Neural cell (in vitro differentiated cells): ENCODE results near the gene SGCD. TPM values are rescaled to one million over a fixed set of nuclear protein-coding genes. Genes with fewer than 3 reads are reported as not detected.

Experiments
- H2AFZ ChIP-seq: fragments of 200-600, 300-800 bp; sonication (generic), shearing (Covaris generic); 2 replicates; pipeline ENCODE4 v1.6.0; 2014; ENCODE audit warnings: low read depth, mild to moderate bottlenecking, antibody characterized with exemption, low read length, moderate library complexity
- H3F3A ChIP-seq: fragments of 200-600 bp; shearing (Covaris generic); 2 replicates; pipeline ENCODE4 v1.6.1; 2016; ENCODE audit warnings: mild to moderate bottlenecking, moderate library complexity, mixed read lengths, antibody characterized with exemption, low read length; ENCODE audit not compliant: insufficient read depth, poor library complexity, severe bottlenecking
- H3K27ac ChIP-seq: fragments of 200-600, 300-800 bp; sonication (generic), shearing (Covaris generic); 2 replicates; pipeline ENCODE4 v1.5.1; 2014; ENCODE audit warnings: mild to moderate bottlenecking, low read length, moderate library complexity
- H3K27me3 ChIP-seq: fragments of 300-800, 200-600 bp; sonication (generic), shearing (Covaris generic); 2 replicates; pipeline ENCODE4 v1.6.0; 2014; ENCODE audit warnings: mild to moderate bottlenecking, low read depth, low read length, moderate library complexity; ENCODE audit not compliant: insufficient read depth
- H3K36me3 ChIP-seq: fragments of 300-800, 200-600 bp; sonication (generic), shearing (Covaris generic); 2 replicates; pipeline ENCODE4 v1.5.1; 2014; ENCODE audit warnings: mild to moderate bottlenecking, antibody characterized with exemption, low read length, moderate library complexity; ENCODE audit not compliant: insufficient read depth
- H3K4me2 ChIP-seq: fragments of 300-800, 200-600 bp; sonication (generic), shearing (Covaris generic); 2 replicates; pipeline ENCODE4 v1.6.0; 2014; ENCODE audit warnings: mild to moderate bottlenecking, low read length
- H3K4me3 ChIP-seq: fragments of 300-800, 200-600 bp; sonication (generic), shearing (Covaris generic); 2 replicates; pipeline ENCODE4 v1.5.1; 2014; ENCODE audit warnings: mild to moderate bottlenecking, low read length, moderate library complexity
- H3K79me2 ChIP-seq: fragments of 200-600 bp; shearing (Covaris generic); replicated peaks from 2 replicates; pipeline ENCODE4 v1.6.0; 2014; ENCODE audit warnings: mild to moderate bottlenecking, low read length, moderate library complexity; ENCODE audit not compliant: insufficient read depth
- H3K9ac ChIP-seq: fragments of 300-800, 200-600 bp; sonication (generic), shearing (Covaris generic); 2 replicates; pipeline ENCODE4 v1.6.1; 2016; ENCODE audit warnings: mild to moderate bottlenecking, low read length, mixed read lengths
- H3K9me2 ChIP-seq: fragments of 200-600 bp; shearing (Covaris generic); 2 replicates; pipeline ENCODE4 v1.6.1; 2016; ENCODE audit warnings: mild to moderate bottlenecking, low read length, mixed read lengths; ENCODE audit not compliant: insufficient read depth
- H3K9me3 ChIP-seq: fragments of 200-600, 300-800 bp; sonication (generic), shearing (Covaris generic); 2 replicates; pipeline ENCODE4 v1.6.1; 2016; ENCODE audit warnings: mild to moderate bottlenecking, mixed run types, low read length, moderate library complexity, mixed read lengths
- H4K20me1 ChIP-seq: fragments of 200-600 bp; shearing (Covaris generic); 2 replicates; pipeline ENCODE4 v1.6.1; 2016; ENCODE audit warnings: mild to moderate bottlenecking, mixed run types; ENCODE audit not compliant: insufficient read depth
- EP300 ChIP-seq: fragments of 450-650 bp; conservative IDR thresholded peaks from 2 replicates; pipeline ENCODE4 v1.6.1; 2014; ENCODE audit warnings: antibody characterized with exemption, mild to moderate bottlenecking, moderate library complexity; ENCODE audit not compliant: poor library complexity, severe bottlenecking
- EZH2 ChIP-seq: fragments of 200-600, 300-800 bp; shearing (Covaris generic), sonication (generic); IDR thresholded peaks from 2 replicates; pipeline ENCODE4 v1.6.1; 2014; ENCODE audit warnings: antibody characterized with exemption, low read length, borderline replicate concordance, mild to moderate bottlenecking; ENCODE audit not compliant: insufficient read depth, poor library complexity, severe bottlenecking
- MXI1 ChIP-seq: fragments of 450-650 bp; conservative IDR thresholded peaks from 2 replicates; pipeline ENCODE4 v1.6.1; 2014; ENCODE audit warnings: antibody characterized with exemption, mild to moderate bottlenecking; ENCODE audit not compliant: poor library complexity, severe bottlenecking
- POLR2AphosphoS5 ChIP-seq: IDR thresholded peaks from 2 replicates; pipeline ENCODE4 v1.6.1; 2012
- RAD21 ChIP-seq: fragments of 450-650 bp; conservative IDR thresholded peaks from 2 replicates; pipeline ENCODE4 v1.6.1; 2014; ENCODE audit warnings: antibody characterized with exemption, mild to moderate bottlenecking, moderate library complexity
- SMC3 ChIP-seq: fragments of 450-650 bp; conservative IDR thresholded peaks from 2 replicates; pipeline ENCODE4 v1.6.1; 2014; ENCODE audit warnings: antibody characterized with exemption, mild to moderate bottlenecking, moderate library complexity; ENCODE audit not compliant: poor library complexity
- TAF1 ChIP-seq: IDR thresholded peaks from 2 replicates; pipeline ENCODE4 v1.6.1; 2012; ENCODE audit warnings: low read depth
- polyA plus RNA-seq: library from polyadenylated mRNA; depleted of rRNA; stranded (reverse); fragments of >200 nt; gene quantifications from 2 replicates; pipeline ENCODE4 v1.2.3, GENCODE V29; 2014
- TF ChIP-seq, protein P1 (sequence below): IDR thresholded peaks from 2 replicates; pipeline ENCODE4 v1.6.1; 2012; ENCODE audit warnings: borderline replicate concordance
- TF ChIP-seq, protein P2 (sequence below): fragments of 450-650 bp; IDR thresholded peaks from 2 replicates; pipeline ENCODE4 v1.5.1; 2014; ENCODE audit warnings: antibody characterized with exemption, mild to moderate bottlenecking, moderate library complexity; ENCODE audit not compliant: poor library complexity, severe bottlenecking

SGCD gene
- polyA plus RNA-seq, 1 donor from 2014 or later, result 3.4 TPM

DNA sequence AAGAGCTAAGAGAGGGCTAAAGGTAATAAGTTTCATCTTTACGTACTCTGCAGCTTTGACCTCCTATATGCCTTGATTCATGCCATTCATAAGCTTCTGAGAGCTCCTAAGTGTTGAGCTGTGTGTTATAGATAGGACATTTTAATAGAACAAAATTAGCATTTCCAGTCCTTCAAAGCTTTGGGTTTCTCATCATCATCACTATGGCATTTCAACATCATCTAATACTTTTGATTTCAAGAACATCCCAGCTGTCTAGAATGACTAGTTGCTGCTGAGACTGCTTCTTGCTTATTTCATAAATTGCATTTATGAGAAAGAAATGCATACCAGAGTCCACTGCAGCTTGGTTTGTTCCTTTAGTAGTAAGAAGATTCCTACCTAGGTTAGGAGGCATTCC lies 201.7 kb downstream of the SGCD start:
- no peak overlapping the region for H3K9ac ChIP-seq
- H2AFZ ChIP-seq, result no peak overlapping the region
- H3K9me2 ChIP-seq, result no peaks in the 10 kb centered on the region

DNA sequence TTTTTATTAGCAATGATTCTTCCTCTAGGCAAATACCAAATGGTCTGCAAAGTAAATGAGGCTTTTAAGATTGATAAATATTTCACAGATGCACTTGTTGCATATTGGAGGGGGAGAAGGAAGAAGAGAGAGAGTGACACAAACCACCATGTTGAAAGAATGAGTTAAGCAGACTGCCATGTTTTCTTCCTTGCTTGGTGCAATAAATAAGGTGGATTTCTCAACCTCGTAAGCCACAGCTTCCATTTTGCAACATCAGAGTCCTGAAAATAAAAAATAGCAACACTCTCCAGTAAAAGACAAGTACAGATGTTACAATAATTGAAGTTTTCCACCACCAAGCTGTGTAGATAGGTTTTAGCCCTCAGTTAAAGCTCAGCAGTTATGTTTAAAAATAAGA lies 202.9 kb downstream of the SGCD start:
- H3K9me3 ChIP-seq, result no peaks in the 10 kb centered on the region
- H3K79me2 ChIP-seq, result no peaks in the 10 kb centered on the region
- no peaks in the 10 kb centered on the region for H3K9me2 ChIP-seq
- TF ChIP-seq RAD21 (no peak), EZH2 (no peak), MXI1 (no peak), EP300 (no peak)
- TF ChIP-seq, protein P1, sequence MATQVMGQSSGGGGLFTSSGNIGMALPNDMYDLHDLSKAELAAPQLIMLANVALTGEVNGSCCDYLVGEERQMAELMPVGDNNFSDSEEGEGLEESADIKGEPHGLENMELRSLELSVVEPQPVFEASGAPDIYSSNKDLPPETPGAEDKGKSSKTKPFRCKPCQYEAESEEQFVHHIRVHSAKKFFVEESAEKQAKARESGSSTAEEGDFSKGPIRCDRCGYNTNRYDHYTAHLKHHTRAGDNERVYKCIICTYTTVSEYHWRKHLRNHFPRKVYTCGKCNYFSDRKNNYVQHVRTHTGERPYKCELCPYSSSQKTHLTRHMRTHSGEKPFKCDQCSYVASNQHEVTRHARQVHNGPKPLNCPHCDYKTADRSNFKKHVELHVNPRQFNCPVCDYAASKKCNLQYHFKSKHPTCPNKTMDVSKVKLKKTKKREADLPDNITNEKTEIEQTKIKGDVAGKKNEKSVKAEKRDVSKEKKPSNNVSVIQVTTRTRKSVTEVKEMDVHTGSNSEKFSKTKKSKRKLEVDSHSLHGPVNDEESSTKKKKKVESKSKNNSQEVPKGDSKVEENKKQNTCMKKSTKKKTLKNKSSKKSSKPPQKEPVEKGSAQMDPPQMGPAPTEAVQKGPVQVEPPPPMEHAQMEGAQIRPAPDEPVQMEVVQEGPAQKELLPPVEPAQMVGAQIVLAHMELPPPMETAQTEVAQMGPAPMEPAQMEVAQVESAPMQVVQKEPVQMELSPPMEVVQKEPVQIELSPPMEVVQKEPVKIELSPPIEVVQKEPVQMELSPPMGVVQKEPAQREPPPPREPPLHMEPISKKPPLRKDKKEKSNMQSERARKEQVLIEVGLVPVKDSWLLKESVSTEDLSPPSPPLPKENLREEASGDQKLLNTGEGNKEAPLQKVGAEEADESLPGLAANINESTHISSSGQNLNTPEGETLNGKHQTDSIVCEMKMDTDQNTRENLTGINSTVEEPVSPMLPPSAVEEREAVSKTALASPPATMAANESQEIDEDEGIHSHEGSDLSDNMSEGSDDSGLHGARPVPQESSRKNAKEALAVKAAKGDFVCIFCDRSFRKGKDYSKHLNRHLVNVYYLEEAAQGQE, result no peak
- H3K27me3 ChIP-seq, result no peaks in the 10 kb centered on the region
- H3F3A ChIP-seq, result no peaks in the 10 kb centered on the region
- H3K36me3 ChIP-seq, result no peaks in the 10 kb centered on the region
- no peak overlapping the region for H3K27ac ChIP-seq
- H4K20me1 ChIP-seq, result no peaks in the 10 kb centered on the region
- H3K4me2 ChIP-seq, result no peak overlapping the region
- no peak overlapping the region for H2AFZ ChIP-seq
- H3K4me3 ChIP-seq, result no peak overlapping the region
- H3K9ac ChIP-seq, result no peak overlapping the region

More for the DNA sequence above, 201.7 kb downstream of the SGCD start:
- Histone ChIP-seq H3K9me3 (no peaks in the 10 kb centered on the region), H3K36me3 (no peaks in the 10 kb centered on the region), H3F3A (no peaks in the 10 kb centered on the region), H4K20me1 (no peaks in the 10 kb centered on the region), H3K4me3 (no peak overlapping the region), H3K4me2 (no peak overlapping the region), H3K27me3 (no peaks in the 10 kb centered on the region), H3K27ac (no peak overlapping the region), H3K79me2 (no peaks in the 10 kb centered on the region)
- TF ChIP-seq MXI1, result no peak
- TF ChIP-seq EP300, result no peak
- TF ChIP-seq EZH2, result no peak
- TF ChIP-seq, protein P1, result no peak

DNA sequence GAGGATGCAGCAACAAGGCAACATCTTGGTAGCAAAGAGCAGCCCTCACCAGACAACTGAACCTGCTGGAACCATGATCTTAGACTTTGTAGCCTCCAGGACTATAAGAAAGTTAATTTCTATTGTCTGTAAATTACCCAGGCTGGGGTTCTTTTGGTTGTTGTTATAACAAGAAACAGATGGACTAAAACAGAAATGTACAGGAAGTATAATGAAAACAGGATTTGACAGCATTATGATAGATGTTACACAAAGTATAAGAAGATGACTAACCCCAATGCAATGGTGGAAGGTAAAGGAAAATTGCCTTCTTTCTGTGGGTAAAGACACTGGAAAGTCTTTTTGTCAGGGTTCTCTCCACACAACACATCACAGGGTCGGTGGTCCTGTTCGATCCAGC lies 204.2 kb downstream of the SGCD start:
- Histone ChIP-seq H3K27me3 (no peaks in the 10 kb centered on the region), H3K36me3 (no peaks in the 10 kb centered on the region), H3K9me3 (no peaks in the 10 kb centered on the region), H4K20me1 (no peaks in the 10 kb centered on the region), H3K4me3 (no peak overlapping the region), H3K27ac (no peak overlapping the region), H3K9me2 (no peaks in the 10 kb centered on the region), H3K4me2 (no peak overlapping the region), H3K79me2 (no peaks in the 10 kb centered on the region), H3F3A (no peaks in the 10 kb centered on the region), H2AFZ (no peak overlapping the region), H3K9ac (no peak overlapping the region)
- no peak for TF ChIP-seq EZH2
- TF ChIP-seq TAF1, result no peak
- no peak for TF ChIP-seq SMC3
- TF ChIP-seq, protein P1, result no peak
- TF ChIP-seq EP300, result no peak
- TF ChIP-seq RAD21, result no peak
- no peak for TF ChIP-seq MXI1
- TF ChIP-seq, protein P2, sequence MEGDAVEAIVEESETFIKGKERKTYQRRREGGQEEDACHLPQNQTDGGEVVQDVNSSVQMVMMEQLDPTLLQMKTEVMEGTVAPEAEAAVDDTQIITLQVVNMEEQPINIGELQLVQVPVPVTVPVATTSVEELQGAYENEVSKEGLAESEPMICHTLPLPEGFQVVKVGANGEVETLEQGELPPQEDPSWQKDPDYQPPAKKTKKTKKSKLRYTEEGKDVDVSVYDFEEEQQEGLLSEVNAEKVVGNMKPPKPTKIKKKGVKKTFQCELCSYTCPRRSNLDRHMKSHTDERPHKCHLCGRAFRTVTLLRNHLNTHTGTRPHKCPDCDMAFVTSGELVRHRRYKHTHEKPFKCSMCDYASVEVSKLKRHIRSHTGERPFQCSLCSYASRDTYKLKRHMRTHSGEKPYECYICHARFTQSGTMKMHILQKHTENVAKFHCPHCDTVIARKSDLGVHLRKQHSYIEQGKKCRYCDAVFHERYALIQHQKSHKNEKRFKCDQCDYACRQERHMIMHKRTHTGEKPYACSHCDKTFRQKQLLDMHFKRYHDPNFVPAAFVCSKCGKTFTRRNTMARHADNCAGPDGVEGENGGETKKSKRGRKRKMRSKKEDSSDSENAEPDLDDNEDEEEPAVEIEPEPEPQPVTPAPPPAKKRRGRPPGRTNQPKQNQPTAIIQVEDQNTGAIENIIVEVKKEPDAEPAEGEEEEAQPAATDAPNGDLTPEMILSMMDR, result no peak
- TF ChIP-seq POLR2AphosphoS5, result no peak
